Brain microvascular endothelial cell (primary cell): ENCODE data around the gene CDH6.

Experiments used
- DNase-seq: peaks from one replicate; pipeline ENCODE4 v3.0.0-alpha.2; 2020
- H3K27ac ChIP-seq: fragments of 250-450 bp; sonication (Bioruptor Pico); 2 replicates; pipeline ENCODE4 v1.5.1; 2020; ENCODE audit warnings: mild to moderate bottlenecking, moderate library complexity
- H3K27me3 ChIP-seq: fragments of 250-450 bp; sonication (Bioruptor Pico); replicated peaks from 2 replicates; pipeline ENCODE4 v1.5.1; 2020; ENCODE audit warnings: mild to moderate bottlenecking
- H3K36me3 ChIP-seq: fragments of 250-450 bp; sonication (Bioruptor Pico); replicated peaks from 2 replicates; pipeline ENCODE4 v1.5.1; 2020; ENCODE audit warnings: mild to moderate bottlenecking
- H3K4me3 ChIP-seq: 2 replicates; pipeline ENCODE4 v1.5.1; 2011; ENCODE audit warnings: low read depth, mild to moderate bottlenecking, control low read depth, low read length, moderate library complexity
- CTCF ChIP-seq: IDR thresholded peaks from 2 replicates; pipeline ENCODE4 v1.5.1; 2011; ENCODE audit warnings: low read depth, mild to moderate bottlenecking, moderate library complexity, low read length, control low read depth, inconsistent platforms; ENCODE audit errors: missing control alignments
- in situ Hi-C: cut with HindIII; loops from 2 replicates; pipeline ENCODE4 v1.10.0; 2017; ENCODE audit warnings: low sequenced_read_pairs, low pct_ligation_motif_present

The CDH6 gene

GRCh38 chr5:31225118-31225517 is 31.6 kb downstream of the CDH6 start:
- H3K27ac ChIP-seq = peak overlapping the region; percentile 95
- no peak overlapping the region for H3K4me3 ChIP-seq
- peak; percentile 99 for DNase-seq
- no peaks in the 10 kb centered on the region for H3K36me3 ChIP-seq
- in situ Hi-C loops = no loop called here
- TF ChIP-seq CTCF = no peak
- no peaks in the 10 kb centered on the region for H3K27me3 ChIP-seq

GRCh38 chr5:31225613-31226012 is 32.1 kb downstream of the CDH6 start:
- TF ChIP-seq CTCF = no peak
- no peaks in the 10 kb centered on the region for H3K36me3 ChIP-seq
- in situ Hi-C loops = no loop called here

GRCh38 chr5:31226651-31227050 is 33.2 kb downstream of the CDH6 start:
- Histone ChIP-seq H3K4me3 (no peak overlapping the region), H3K36me3 (no peaks in the 10 kb centered on the region), H3K27me3 (no peaks in the 10 kb centered on the region), H3K27ac (peak overlapping the region; percentile 95)
- no peak for TF ChIP-seq CTCF
- no peak for DNase-seq
- in situ Hi-C loops = no loop called here

More at GRCh38 chr5:31225613-31226012, 32.1 kb downstream of the CDH6 start:
- H3K4me3 ChIP-seq = no peak overlapping the region
- H3K27me3 ChIP-seq = no peaks in the 10 kb centered on the region
- H3K27ac ChIP-seq = peak overlapping the region; percentile 95
- DNase-seq = no peak

- in situ Hi-C loops = no loop called here
- DNase-seq = no peak
- TF ChIP-seq CTCF = no peak
- Histone ChIP-seq H3K4me3 (no peak overlapping the region), H3K27ac (peak overlapping the region; percentile 55), H3K27me3 (no peaks in the 10 kb centered on the region), H3K36me3 (no peaks in the 10 kb centered on the region)
Measured at GRCh38 chr5:31229266-31229665, 35.8 kb downstream of the CDH6 start.

GRCh38 chr5:31231177-31231838 is 37.8 kb downstream of the CDH6 start:
- Histone ChIP-seq H3K4me3 (no peak overlapping the region), H3K36me3 (no peaks in the 10 kb centered on the region), H3K27ac (peak overlapping the region; percentile 55), H3K27me3 (no peaks in the 10 kb centered on the region)
- DNase-seq = no peak
- in situ Hi-C loops = no loop called here
- TF ChIP-seq CTCF = no peak
